ENCODE data around the gene DHTKD1. TPM values are rescaled to one million over a fixed set of nuclear protein-coding genes. Genes with fewer than 3 reads are reported as not detected.

DHTKD1 gene
- total and polyA plus RNA-seq, 2 of the 4 experiments (the other 2 are of a cell fraction): 13.9 to 20.3 TPM

- Histone ChIP-seq H3K9ac (ENCODE audit: low read depth, low read length) (no peak overlapping the region), H3K27me3 (ENCODE audit: control insufficient read depth, insufficient read depth, low read length) (no peaks in the 10 kb centered on the region), H4K5ac (ENCODE audit: low read depth, low read length) (peak overlapping the region; percentile 21; the same call in 1 of the 2 replicates), H3K9me3 (ENCODE audit: control insufficient read depth, insufficient read depth, low read length) (no peaks in the 10 kb centered on the region), H4K20me1 (ENCODE audit: insufficient read depth, low read length) (no peaks in the 10 kb centered on the region), H3K18ac (ENCODE audit: low read depth, low read length) (no peak overlapping the region), H3K27ac (ENCODE audit: insufficient read depth, low read length) (no peak overlapping the region), H3K9me1 (ENCODE audit: insufficient read depth, low read length) (peaks cover 3% of the 10 kb centered on the region; the same call in 1 of the 2 replicates), H3K4me1 (ENCODE audit: control insufficient read depth, insufficient read depth, low read length) (no peaks in the 10 kb centered on the region), H3K14ac (replicated peaks; ENCODE audit: low read depth, low read length) (no peak overlapping the region), H3K79me1 (ENCODE audit: low read depth in 1 of 2, low read length in 2 of 2) (peaks cover 0 to 7% of the 10 kb centered on the region in 2 experiments; a peak in 1 of 4 replicates), H2AK9ac (replicated peaks; ENCODE audit: low read depth, low read length, poor library complexity) (no peak overlapping the region), H3K56ac (ENCODE audit: extremely low read depth, insufficient read depth, low read length) (no peak overlapping the region), H2BK20ac (ENCODE audit: low read depth, low read length) (no peak overlapping the region), H2BK15ac (ENCODE audit: low read depth, low read length) (no peak overlapping the region), H3K4me3 (ENCODE audit: insufficient read depth, low read depth, low read length) (no peak overlapping the region), H2AK5ac (ENCODE audit: low read depth, low read length) (no peak overlapping the region), H4K91ac (ENCODE audit: insufficient read depth, low read depth, low read length) (no peak overlapping the region), H2AFZ (replicated peaks; ENCODE audit: low read length, poor library complexity) (no peak overlapping the region), H2BK120ac (ENCODE audit: low read depth, low read length) (no peak overlapping the region), H2BK5ac (ENCODE audit: low read depth, low read length, poor library complexity, severe bottlenecking) (no peak overlapping the region), H3K4ac (ENCODE audit: low read depth, low read length) (no peak overlapping the region), H3K36me3 (ENCODE audit: control insufficient read depth, insufficient read depth, low read length) (peaks cover 50% of the 10 kb centered on the region), H3K4me2 (ENCODE audit: low read depth, low read length) (no peak overlapping the region), H4K8ac (ENCODE audit: low read depth in 2 of 2, low read length in 2 of 2) (no peak overlapping the region), H3K23ac (ENCODE audit: low read depth, low read length) (no peak overlapping the region)
- no TSS peak for BruUV-seq (replicated peaks)
- POLR2A ChIA-PET (ENCODE audit: unreplicated experiment): no interaction called here
- dilution Hi-C loops (cut with HindIII; ENCODE audit: low sequenced_read_pairs, unreplicated experiment): no loop called here
- intact Hi-C loops (cut with micrococcal nuclease): no loop called here
- ATAC-seq (ENCODE audit: low read depth) (no peak), DNase-seq (no peak)
- CTCF ChIA-PET: no interaction called here
- TF ChIP-seq POLR2A (IDR thresholded peaks at IDR 0.05; ENCODE audit: low read depth, low read length): no peak
- no peak for TF ChIP-seq FOS (IDR thresholded peaks at IDR 0.05; ENCODE audit: low read depth, low read length)
- no peak for TF ChIP-seq RCOR1 (IDR thresholded peaks at IDR 0.05; ENCODE audit: insufficient replicate concordance, low read length)
- no peak for TF ChIP-seq ELK1 (IDR thresholded peaks at IDR 0.05; ENCODE audit: borderline replicate concordance, low read depth, low read length)
- TF ChIP-seq CEBPB (IDR thresholded peaks at IDR 0.05; ENCODE audit: low read depth, low read length): no peak
- TF ChIP-seq SMC3 (IDR thresholded peaks at IDR 0.05; ENCODE audit: low read depth, low read length): no peak
- no peak for TF ChIP-seq USF2 (IDR thresholded peaks at IDR 0.05; ENCODE audit: low read depth, low read length)
- in situ Hi-C loops (cut with MboI; ENCODE audit: low sequenced_read_pairs): no loop called here
- 100% methylated on average over 4 of the region's 12 CpGs; no CpG with 5 or more reads in 1 of the 2 experiments for WGBS, 2 experiments (ENCODE audit: extremely low coverage in 2 of 2, insufficient read length in 1 of 2)
Measured at GRCh38 chr10:12164085-12164484, 95.3 kb downstream of the DHTKD1 start.

Measured in IMR-90 (cell line).